Measurements from ENCODE around the gene UAP1L1.
"Not testable (repeated sequence)": the region's sequence is repeated elsewhere in the genome, so short reads cannot be mapped to it uniquely, and the experiment has no call there.

Gene UAP1L1

GRCh38 chr9:137057545-137057944 lies 19.8 kb upstream of the UAP1L1 start:
- DNase-seq, result no peak

- no peak for DNase-seq
Measured at GRCh38 chr9:137058521-137059234, 18.6 kb upstream of the UAP1L1 start.

GRCh38 chr9:137062384-137062783 lies 14.9 kb upstream of the UAP1L1 start:
- no peak for DNase-seq

- not testable (repeated sequence) for DNase-seq
Measured at GRCh38 chr9:137062798-137063197, 14.5 kb upstream of the UAP1L1 start.

GRCh38 chr9:137063311-137064026 lies 13.8 kb upstream of the UAP1L1 start:
- DNase-seq, result no peak

GRCh38 chr9:137064027-137064879 lies 13.1 kb upstream of the UAP1L1 start:
- DNase-seq, result peak; percentile 56

- DNase-seq, result no peak
Measured at GRCh38 chr9:137064880-137065164, 12.5 kb upstream of the UAP1L1 start.

- no peak for DNase-seq
Measured at GRCh38 chr9:137065336-137065967, 11.9 kb upstream of the UAP1L1 start.

GRCh38 chr9:137066096-137066861 lies 11.0 kb upstream of the UAP1L1 start:
- no peak for DNase-seq

- peak; percentile 61 for DNase-seq
Measured at GRCh38 chr9:137067860-137068538, 9.3 kb upstream of the UAP1L1 start.

- no peak for DNase-seq
Measured at GRCh38 chr9:137068539-137069507, 8.5 kb upstream of the UAP1L1 start.

- DNase-seq, result no peak
Measured at GRCh38 chr9:137069508-137070091, 7.7 kb upstream of the UAP1L1 start.

GRCh38 chr9:137070201-137070905 lies 7.0 kb upstream of the UAP1L1 start, which contains the start of gene SAPCD2:
Gene SAPCD2, minus strand, starts transcription at chr9:137070557. Its CDS starts 97 bp downstream, at chr9:137070460.
- DNase-seq, result peak; percentile 85

- no peak for DNase-seq
Measured at GRCh38 chr9:137070906-137071275, 6.4 kb upstream of the UAP1L1 start.

GRCh38 chr9:137071282-137071681 lies 6.0 kb upstream of the UAP1L1 start:
- DNase-seq, result no peak

- DNase-seq, result no peak
Measured at GRCh38 chr9:137073992-137074399, 3.3 kb upstream of the UAP1L1 start.

- no peak for DNase-seq
Measured at GRCh38 chr9:137074657-137075274, 2.6 kb upstream of the UAP1L1 start.

- DNase-seq, result no peak
Measured at GRCh38 chr9:137075275-137075775, 2.0 kb upstream of the UAP1L1 start.

GRCh38 chr9:137076636-137077009 lies 694 bp upstream of the UAP1L1 start:
- no peak for DNase-seq

Measured in HCEC 1CT (cell line).